ENCODE data around the gene LRP5.
"Not testable (repeated sequence)": the region's sequence is repeated elsewhere in the genome, so short reads cannot be mapped to it uniquely, and the experiment has no call there.

Gene LRP5

DNA sequence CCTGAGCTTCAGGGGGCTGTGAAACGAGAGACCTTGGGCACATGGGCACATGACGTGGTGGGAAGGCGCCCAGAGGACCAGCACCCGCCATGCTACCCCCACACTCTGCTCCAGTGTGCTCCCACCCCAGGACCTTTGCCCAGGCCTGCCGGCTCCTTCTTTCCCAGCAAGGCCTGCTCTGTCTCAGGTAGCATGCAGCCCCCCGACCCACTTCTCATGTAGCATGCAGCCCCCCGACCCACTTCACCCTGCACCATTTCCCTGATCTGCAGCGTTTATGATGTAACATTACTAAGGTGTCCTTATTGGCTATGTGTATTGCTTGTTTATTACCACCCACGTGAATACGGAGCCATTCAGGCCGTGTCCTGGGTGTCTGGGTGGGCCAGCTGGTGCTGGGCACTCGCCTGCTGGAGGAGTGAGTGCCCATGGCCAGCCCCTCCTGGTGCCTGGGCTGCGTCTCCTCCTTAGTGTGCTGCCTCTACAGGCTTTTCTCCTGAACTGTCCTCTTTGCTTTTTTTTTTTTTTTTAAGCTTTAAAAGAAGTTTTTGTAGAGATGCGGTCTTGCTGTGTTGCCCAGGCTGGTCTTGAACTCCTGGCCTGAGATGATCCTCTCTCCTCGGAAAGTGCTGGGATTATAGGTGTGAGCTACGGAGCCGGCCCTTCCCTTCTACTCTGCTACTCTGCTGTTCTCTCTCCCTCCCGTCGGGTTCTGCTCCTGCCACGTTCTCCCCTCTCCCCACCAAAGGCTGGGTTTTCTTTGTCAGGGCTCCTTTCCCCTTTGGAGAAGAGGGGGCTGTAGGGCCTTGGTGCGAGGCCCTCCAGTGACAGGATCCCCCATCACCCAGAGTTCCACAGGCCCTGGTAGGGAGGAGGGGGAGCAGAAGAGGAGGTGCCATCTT lies 29.4 kb downstream of the LRP5 start:
- DNase-seq (ENCODE audit: extremely low spot score, insufficient read length, low read depth) (no peak), FAIRE-seq (no peak)

DNA sequence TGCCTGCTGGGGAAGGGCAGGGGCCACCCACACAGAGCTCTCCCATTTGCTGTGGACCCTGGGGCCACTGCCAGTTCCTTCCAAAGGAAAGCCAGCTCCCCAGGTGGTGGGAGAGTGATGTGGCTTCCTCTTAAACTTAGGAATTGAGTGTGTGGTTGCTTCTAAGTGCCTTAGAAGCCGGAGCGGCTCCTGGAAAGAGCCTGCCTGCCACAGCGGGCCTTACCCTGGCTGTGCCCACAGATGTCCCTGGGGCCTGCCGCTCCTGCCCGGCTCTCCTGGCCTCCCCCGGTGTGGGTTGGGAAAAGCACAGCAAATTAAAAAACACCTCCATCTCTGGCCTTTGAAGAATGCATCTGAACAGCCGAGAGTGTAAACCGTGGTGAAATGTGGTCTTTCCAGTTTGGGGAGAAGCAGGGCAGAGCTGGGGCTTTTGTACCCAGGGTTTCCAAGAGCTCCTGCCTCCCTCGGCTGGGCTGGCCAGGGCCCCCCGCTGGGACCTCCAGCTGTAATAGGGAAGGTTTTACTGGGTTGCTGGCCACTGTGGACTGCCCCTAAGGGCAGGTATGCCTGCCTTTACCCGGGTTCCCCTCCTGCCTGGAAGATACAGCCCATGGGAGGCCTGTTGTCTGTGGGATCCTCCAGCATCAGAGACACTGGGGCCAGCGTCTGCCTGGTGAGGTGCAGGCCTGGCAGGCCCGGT lies 30.2 kb downstream of the LRP5 start:
- DNase-seq (ENCODE audit: extremely low spot score, insufficient read length, low read depth) (no peak), FAIRE-seq (no peak)

DNA sequence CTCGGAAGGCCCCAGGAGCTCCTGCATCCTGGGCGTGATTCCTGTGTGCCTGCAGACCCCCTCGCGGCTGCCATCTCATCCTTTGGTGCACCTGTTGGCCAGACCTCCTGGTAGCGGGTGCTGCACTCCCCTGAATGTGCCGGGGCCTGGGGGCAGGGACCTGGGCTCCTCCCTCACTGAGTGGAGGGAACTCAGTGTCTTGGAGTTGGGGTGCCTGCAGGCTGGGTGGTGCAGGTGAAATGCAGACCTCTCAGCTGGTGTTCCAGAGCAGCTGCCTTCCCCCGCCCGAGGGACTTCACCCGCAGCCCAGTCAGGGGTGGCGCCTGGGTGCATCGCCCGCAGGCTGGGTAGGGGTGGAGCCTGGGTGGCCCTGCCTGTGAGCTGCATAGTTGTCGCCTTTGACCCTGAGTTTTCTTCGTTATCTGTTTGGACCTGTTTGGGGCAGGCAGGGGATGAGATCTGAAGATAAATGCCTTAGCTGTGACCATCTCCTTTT lies 31.4 kb downstream of the LRP5 start:
- FAIRE-seq (peak; percentile 24), DNase-seq (ENCODE audit: extremely low spot score, insufficient read length, low read depth) (no peak)

DNA sequence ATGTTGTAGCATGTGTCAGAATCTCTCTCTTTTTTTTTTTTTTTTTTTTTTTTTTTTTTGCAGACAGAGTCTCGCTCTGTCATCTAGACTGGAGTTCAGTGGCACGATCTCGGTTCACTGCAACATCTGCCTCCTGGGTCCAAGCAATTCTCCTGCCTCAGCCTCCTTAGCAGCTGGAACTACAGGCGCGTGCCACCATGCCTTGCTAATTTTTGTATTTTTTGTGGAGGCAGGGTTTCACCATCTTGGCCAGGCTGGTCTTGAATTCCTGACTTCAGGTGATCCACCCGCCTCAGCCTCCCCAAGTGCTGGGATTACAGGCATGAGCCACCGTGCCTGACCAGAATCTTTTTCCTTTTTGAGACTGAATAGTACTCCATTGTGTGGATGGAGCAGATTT lies 32.4 kb downstream of the LRP5 start:
- FAIRE-seq; DNase-seq (ENCODE audit: extremely low spot score, insufficient read length, low read depth): not testable (repeated sequence)

DNA sequence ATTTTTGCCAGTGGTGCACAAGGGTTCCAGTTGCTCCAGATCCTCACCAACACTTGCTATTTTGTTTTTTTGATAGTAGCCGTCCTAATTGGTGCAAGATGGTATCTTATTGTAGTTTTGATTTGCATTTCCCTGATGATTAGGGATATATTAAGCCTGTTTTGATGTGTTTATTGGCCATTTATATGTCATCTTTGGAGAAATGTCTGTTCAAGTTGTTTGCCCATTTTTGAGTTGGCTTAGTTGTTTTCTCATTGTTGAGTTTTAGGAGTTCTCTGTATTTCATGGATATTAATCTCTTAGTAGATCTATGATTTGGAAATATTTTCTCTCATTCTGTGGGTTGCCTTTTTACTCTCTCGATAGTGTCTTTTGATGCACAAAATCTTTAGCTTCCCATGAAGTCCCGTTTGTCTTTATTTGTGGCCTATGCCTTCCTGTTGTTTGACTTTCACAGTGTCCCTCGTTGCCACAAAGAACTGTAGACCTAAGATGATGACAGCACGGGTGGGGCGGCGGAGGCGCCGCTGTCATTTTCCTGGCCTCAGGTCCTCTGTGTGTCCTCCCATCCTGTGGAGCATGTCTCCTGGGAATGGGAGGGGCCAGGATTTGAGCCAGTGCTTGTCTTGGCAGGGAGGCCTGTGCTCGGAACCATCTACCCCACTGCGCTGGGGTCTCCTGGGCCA lies 33.5 kb downstream of the LRP5 start:
- no peak for FAIRE-seq
- no peak for DNase-seq (ENCODE audit: extremely low spot score, insufficient read length, low read depth)

DNA sequence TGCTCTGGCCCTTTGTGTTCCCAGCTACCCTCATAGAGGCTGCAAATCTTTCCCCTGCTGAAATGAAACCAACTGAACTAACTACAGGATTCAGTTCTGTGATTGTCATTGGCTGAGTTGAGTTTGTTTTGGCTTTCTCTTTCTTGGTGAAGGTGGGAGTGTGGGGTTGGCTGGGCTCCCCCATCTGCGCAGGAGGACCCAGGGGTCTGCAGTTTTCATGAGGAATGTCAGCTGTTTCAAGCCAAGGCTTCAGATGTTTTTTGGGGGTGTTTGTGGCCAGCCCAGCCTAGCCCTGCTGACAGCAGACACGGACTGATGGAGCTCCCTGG lies 34.0 kb downstream of the LRP5 start:
- FAIRE-seq (no peak), DNase-seq (ENCODE audit: extremely low spot score, insufficient read length, low read depth) (no peak)

DNA sequence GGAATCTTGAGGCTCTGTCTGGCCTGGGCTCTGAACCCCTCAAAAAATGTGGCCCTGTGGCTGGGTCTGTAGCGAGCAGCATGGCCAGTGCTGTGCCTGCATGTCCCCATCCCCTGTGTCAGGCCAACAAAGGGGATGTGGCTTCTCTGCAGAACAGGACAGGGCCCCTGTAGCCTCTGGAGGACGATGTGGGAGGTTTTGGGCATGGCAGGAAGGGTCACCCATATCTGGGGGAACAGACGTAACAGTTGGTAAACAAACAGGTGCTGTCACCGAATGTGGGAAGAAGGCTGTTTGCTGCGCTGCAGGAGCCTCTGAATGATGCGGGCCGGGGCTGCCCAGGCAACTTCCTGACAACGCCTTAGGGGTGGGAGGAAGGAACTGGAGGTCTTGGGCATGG lies 35.0 kb downstream of the LRP5 start:
- DNase-seq (ENCODE audit: extremely low spot score, insufficient read length, low read depth) = no peak

DNA sequence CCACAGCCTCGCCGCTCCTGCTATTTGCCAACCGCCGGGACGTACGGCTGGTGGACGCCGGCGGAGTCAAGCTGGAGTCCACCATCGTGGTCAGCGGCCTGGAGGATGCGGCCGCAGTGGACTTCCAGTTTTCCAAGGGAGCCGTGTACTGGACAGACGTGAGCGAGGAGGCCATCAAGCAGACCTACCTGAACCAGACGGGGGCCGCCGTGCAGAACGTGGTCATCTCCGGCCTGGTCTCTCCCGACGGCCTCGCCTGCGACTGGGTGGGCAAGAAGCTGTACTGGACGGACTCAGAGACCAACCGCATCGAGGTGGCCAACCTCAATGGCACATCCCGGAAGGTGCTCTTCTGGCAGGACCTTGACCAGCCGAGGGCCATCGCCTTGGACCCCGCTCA lies 35.5 kb downstream of the LRP5 start:
- FAIRE-seq = no peak
- no peak for DNase-seq (ENCODE audit: extremely low spot score, insufficient read length, low read depth)

More for the DNA sequence above, 35.0 kb downstream of the LRP5 start:
- no peak for FAIRE-seq

DNA sequence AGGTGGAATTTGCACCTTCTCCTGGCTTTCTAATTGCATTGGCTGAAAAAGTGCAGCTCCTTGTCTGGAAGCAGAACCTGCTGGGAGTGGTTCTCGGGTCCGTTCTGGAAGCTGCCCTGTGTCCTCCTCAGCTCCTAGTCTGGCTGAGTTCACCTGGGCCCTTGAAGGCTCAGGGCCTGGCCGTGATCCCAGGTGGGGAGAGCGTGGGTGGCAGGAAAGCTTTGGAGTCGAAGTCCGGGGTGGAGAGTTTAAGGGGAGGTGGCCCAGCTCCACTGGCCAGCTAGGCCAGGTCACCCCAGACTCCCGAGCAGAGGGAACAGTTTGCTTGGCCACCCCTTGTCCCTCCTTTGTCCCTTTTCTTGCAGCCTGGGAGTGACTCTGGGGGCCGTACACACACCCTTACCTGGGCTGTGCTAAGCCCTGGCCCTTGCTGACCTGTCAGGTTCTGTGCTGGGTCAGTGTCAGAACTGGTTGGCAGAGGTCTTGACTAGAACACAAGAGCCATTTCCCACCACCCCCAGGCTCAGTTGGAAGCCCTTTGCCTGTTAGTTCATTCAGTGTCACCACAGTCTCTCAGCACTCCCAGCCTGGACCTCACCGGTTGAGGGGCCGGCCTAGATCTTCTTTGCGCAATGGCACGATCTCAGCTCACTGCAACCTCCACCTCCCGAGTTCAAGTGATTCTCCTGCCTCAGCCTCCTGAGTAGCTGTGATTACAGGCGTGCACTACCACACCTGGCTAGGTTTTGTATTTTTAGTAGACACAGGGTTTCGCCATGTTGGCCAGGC lies 37.3 kb downstream of the LRP5 start:
- DNase-seq (ENCODE audit: extremely low spot score, insufficient read length, low read depth) (no peak), FAIRE-seq (no peak)

DNA sequence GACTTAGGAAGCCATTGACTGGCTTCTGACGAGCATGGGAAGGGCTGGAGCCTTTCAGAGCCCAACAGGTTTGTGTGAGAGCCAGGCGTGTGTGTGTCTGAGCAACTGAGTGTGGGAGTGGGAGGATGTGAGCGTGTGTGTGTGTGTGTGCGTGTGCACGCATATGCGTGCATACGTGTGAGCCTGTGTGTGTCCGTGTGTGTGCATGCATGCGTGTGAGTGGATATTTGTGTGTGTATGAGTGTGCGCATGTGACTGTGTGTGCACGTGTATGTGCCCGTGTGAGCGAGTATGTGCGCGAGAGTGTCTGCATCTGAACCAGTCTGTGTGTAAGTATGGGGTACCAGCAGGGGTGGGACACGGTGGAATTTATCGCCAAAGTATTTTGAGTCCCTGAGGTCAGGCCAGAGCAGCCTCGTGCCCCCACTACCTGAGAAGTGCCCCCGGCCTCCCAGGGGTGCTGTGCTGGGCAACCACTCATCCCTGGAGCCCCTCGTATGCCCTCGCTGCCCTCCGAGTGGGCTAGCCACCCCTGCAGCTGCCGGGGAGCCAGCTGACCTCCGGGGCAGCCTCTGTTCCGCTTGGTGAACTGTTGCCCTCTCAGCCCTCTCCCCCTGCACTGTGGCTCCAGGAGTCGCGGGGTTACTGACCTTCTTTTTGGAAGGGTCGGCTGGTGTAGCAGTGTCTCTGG lies 38.5 kb downstream of the LRP5 start:
- no peak for DNase-seq (ENCODE audit: extremely low spot score, insufficient read length, low read depth)
- FAIRE-seq = no peak

DNA sequence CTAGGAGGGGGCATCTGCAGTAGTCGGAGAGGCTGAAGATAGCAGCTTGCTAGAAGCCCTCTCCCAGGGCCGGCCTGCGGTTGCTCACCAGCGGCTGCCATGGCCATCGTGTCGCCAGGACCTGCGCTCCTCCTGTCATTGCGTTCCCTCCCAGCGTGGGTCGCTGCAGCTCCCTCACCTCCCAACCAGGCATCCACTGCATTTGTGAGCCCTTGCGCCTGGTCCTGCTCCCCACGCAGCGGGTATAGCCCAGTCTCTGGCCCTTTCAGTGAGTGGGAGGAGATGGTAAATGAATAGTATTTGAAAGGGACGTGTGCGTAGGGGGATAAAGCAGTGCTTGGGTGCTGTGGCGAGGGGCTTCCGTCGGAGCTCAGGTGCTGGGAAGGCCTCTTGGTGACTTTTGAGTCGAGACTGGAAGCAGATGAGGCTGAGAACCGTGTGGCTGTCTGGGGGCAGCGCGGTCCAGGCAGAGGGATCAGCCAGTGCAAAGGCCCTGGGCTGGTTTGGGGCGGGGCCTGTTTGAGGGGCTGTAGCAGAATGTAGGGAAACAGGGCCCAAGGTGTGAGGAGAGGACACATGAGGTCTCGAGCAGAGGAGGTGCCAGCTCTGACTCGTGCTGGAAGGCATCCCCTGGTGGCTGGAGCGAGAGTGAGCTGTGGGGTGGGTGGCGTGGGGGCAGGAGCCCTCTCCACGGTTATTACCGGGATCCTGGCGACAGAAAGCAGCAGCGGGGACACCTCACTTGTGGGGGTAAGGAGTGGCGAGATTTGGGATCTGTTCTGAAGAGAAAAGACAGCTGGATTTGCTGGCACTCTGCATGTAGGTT lies 39.3 kb downstream of the LRP5 start:
- no peak for FAIRE-seq
- no peak for DNase-seq (ENCODE audit: extremely low spot score, insufficient read length, low read depth)

DNA sequence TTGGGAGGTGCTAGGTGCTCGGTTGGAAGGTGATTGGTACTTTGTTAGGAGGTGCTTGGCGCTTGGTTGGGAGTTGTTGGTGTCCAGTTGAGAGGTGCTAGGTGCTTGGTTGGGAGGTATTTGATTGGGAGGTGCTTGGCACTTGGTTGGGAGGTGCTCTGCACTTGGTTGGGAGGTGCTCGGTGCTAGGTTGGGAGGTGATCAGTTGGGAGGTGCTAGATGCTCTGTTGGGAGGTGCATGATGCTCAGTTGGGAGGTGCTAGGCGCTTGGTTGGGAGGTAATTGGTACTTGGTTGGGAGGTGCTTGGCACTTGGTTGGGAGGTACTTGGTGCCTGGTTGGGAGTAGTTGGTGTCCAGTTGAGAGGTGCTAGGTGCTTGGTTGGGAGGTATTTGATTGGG lies 40.2 kb downstream of the LRP5 start:
- no peak for DNase-seq (ENCODE audit: extremely low spot score, insufficient read length, low read depth)
- FAIRE-seq = no peak

DNA sequence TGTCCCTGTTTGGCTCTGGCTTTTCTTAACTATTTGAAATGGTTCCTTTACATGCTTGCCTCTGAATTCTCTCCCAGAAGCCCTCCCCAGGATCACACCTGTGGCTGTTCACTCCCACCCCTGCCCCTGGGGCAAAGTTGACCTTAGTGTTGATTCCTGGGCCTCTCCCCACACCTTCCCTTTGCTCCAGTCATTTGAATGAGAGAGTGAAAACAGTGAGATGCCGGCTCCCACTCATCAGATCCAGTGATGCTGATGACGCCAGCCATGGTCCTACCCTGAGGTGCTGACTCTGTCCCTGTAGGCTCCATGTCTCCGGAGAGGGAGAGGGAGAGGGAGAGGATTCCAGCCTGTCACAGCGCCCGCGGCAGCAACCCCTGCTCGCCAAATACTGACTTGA lies 40.7 kb downstream of the LRP5 start:
- FAIRE-seq = no peak
- DNase-seq (ENCODE audit: extremely low spot score, insufficient read length, low read depth) = no peak

DNA sequence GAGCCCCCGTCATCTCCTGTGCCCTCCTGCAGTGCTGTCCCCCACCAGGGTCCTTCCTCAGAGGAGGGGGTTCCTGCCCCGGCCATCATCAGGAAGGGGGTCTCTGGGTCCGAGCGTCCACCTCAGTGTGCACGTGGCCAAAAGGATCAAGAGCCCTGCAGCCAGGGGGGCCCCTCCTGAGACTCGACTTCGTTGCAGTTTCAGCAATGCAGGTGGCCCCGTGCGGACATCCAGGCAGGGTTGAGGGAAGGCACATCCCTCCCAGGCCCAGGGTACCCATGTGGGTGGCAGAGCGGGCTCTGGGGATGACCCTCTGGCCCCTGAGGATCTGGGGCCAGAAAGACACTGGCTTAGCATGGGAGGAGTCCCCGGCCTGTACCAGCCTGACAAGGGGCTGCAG lies 41.3 kb downstream of the LRP5 start:
- DNase-seq (ENCODE audit: extremely low spot score, insufficient read length, low read depth) (no peak), FAIRE-seq (no peak)

DNA sequence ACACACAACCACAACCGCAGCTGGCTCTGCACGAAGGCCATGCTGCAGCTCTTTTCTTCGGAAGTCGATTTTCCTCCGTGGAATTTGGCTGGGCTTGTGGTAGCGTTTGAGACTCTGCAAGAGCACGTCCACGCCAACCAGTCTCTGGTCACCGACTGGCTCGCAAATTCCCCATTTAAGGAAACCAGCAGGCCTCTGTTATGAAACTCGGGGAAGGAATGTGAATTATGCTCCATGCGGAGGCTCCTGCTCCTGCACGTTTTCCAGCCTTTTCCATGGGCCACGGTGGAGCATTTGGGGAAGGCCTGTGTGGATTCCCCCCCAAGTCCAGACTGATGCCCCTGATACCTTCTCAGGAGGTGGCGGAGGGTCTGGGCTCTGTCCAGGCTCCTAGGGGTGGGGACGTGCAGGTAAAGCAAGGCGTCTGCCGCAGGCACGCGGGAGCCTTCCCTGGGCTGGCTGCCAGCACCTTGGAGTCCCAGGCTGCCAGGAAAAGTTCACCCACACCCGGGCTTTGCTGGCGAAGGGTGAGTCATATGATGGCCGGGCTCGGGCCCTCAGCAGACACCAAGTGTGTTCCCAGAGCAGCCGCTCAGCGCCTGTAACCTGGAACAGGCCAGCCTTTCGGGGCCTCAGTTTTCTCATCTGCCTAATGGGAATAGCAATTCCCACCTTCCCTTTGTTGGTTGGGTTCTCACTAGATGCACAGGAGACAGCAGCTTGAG lies 41.9 kb downstream of the LRP5 start:
- FAIRE-seq (no peak), DNase-seq (ENCODE audit: extremely low spot score, insufficient read length, low read depth) (no peak)

DNA sequence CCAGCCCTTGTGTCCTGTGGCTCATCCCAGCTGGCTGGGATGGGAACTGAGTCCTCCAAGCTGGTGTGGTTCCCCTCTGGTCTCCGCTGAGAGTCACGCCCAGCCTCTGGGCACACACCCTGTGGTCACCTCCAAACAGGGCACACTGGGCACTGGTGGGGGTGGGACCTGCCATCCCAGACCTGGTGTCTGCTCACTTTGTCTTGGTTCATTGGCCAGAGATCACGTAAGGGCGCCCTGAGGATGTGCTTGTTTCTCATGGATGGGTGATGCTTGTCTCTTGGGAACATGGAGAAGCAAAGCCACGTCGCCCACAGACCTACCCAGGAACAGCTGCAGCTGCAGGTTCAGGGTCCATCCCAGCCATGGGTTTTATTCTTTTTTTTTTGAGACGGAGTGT lies 43.1 kb downstream of the LRP5 start:
- FAIRE-seq (no peak), DNase-seq (ENCODE audit: extremely low spot score, insufficient read length, low read depth) (no peak)

DNA sequence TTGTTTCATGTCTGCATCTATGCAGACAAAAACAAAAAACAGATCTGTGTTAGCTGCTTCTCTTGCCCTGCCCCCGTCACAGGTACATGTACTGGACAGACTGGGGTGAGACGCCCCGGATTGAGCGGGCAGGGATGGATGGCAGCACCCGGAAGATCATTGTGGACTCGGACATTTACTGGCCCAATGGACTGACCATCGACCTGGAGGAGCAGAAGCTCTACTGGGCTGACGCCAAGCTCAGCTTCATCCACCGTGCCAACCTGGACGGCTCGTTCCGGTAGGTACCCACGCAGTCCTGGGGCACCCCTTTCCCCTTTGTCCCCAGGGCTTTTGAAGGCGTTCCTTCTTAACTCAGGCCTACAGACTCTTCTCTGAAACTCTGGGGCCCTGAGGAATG lies 45.2 kb downstream of the LRP5 start:
- DNase-seq (ENCODE audit: extremely low spot score, insufficient read length, low read depth) (no peak), FAIRE-seq (no peak)

DNA sequence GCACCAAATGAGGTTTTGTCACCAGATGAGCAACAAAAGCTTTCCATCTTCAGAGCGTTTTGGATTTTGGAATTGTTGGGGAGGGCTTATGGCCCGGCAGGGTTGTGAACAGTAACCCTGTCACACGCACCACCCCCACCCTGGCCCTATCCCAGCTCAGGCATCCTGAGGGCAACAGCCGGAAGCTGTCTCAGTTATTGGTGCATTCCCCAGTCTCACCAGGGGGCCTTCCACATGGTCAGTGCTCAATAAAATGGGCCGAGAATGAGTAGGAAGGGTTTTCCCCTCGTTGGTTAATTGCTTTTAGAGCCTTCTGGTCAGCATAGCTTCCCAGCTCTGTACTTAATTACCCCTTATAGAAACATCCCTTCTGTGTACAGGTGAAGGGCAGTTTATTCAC lies 46.0 kb downstream of the LRP5 start:
- FAIRE-seq (no peak), DNase-seq (ENCODE audit: extremely low spot score, insufficient read length, low read depth) (no peak)
